ENCODE measurements around the gene SSH3. TPM values are rescaled to one million over a fixed set of nuclear protein-coding genes. Genes with fewer than 3 reads are reported as not detected.

SSH3 gene
- total RNA-seq, 1 experiment from 2014 or later: 5.5 TPM

- Histone ChIP-seq H3K27me3 (replicated peaks; ENCODE audit: insufficient read depth, low read depth, low read length, poor library complexity) (no peaks in the 10 kb centered on the region), H3K4me1 (ENCODE audit: insufficient read depth, low read length, poor library complexity, severe bottlenecking) (no peaks in the 10 kb centered on the region), H3K27ac (ENCODE audit: low read depth, low read length, poor library complexity, severe bottlenecking) (no peak overlapping the region), H3K36me3 (ENCODE audit: insufficient read depth, low read length, poor library complexity, severe bottlenecking) (no peaks in the 10 kb centered on the region), H3K9me3 (ENCODE audit: low read depth, low read length, poor library complexity, severe bottlenecking) (no peaks in the 10 kb centered on the region), H3K4me3 (ENCODE audit: low read depth, low read length, poor library complexity, severe bottlenecking) (no peak overlapping the region)
- intact Hi-C loops (cut with micrococcal nuclease; ENCODE audit: unreplicated experiment): no loop called here
- POLR2A ChIA-PET (ENCODE audit: low non-redundant PET): interaction anchor here (0.7 kb wide), 1 partner anchor 39 kb away, joined by 3 read pairs; no protein-coding TSS in a partner anchor
- CTCF ChIA-PET: interaction anchor here (0.7 to 0.8 kb wide), 2 partner anchors 449 to 650 kb away, joined by 3 read pairs; no protein-coding TSS in a partner anchor
- TF ChIP-seq CTCF (conservative IDR thresholded peaks at IDR 0.05; ENCODE audit: low read depth, low read length) (no peak), EZH2 (IDR thresholded peaks at IDR 0.05; ENCODE audit: borderline replicate concordance, low read depth, low read length, poor library complexity, severe bottlenecking) (no peak)
- BruUV-seq (replicated peaks): no TSS peak
- DNase-seq (ENCODE audit: low spot score): no peak
Observed at GRCh38 chr11:67332081-67332691, 28.9 kb downstream of the SSH3 start.

- intact Hi-C loops (cut with micrococcal nuclease; ENCODE audit: unreplicated experiment): no loop called here
- Histone ChIP-seq H3K36me3 (ENCODE audit: insufficient read depth, low read length, poor library complexity, severe bottlenecking) (no peaks in the 10 kb centered on the region), H3K9me3 (ENCODE audit: low read depth, low read length, poor library complexity, severe bottlenecking) (no peaks in the 10 kb centered on the region), H3K27me3 (replicated peaks; ENCODE audit: insufficient read depth, low read depth, low read length, poor library complexity) (no peaks in the 10 kb centered on the region), H3K4me1 (ENCODE audit: insufficient read depth, low read length, poor library complexity, severe bottlenecking) (no peaks in the 10 kb centered on the region), H3K27ac (ENCODE audit: low read depth, low read length, poor library complexity, severe bottlenecking) (no peak overlapping the region), H3K4me3 (ENCODE audit: low read depth, low read length, poor library complexity, severe bottlenecking) (no peak overlapping the region)
- ChIA-PET POLR2A (ENCODE audit: low non-redundant PET) (no interaction called here), CTCF (no interaction called here)
- DNase-seq (ENCODE audit: low spot score): no peak
- TF ChIP-seq EZH2 (IDR thresholded peaks at IDR 0.05; ENCODE audit: borderline replicate concordance, low read depth, low read length, poor library complexity, severe bottlenecking): no peak
- TF ChIP-seq CTCF (conservative IDR thresholded peaks at IDR 0.05; ENCODE audit: low read depth, low read length): no peak
- BruUV-seq (replicated peaks): no TSS peak
Observed at GRCh38 chr11:67337257-67337656, 33.9 kb downstream of the SSH3 start.

- intact Hi-C loops (cut with micrococcal nuclease; ENCODE audit: unreplicated experiment): no loop called here
- H3K27ac ChIP-seq (ENCODE audit: low read depth, low read length, poor library complexity, severe bottlenecking): no peak overlapping the region
- DNase-seq (ENCODE audit: low spot score): no peak
- H3K4me1 ChIP-seq (ENCODE audit: insufficient read depth, low read length, poor library complexity, severe bottlenecking): no peaks in the 10 kb centered on the region
- ChIA-PET CTCF (no interaction called here), POLR2A (ENCODE audit: low non-redundant PET) (interaction anchor here (0.5 kb wide), 1 partner anchor 1456 kb away, joined by 5 read pairs; the partner anchor contains the start of gene FIBP)
- no peaks in the 10 kb centered on the region for H3K36me3 ChIP-seq (ENCODE audit: insufficient read depth, low read length, poor library complexity, severe bottlenecking)
- BruUV-seq (replicated peaks): no TSS peak
- no peaks in the 10 kb centered on the region for H3K9me3 ChIP-seq (ENCODE audit: low read depth, low read length, poor library complexity, severe bottlenecking)
- no peaks in the 10 kb centered on the region for H3K27me3 ChIP-seq (replicated peaks; ENCODE audit: insufficient read depth, low read depth, low read length, poor library complexity)
- no peak overlapping the region for H3K4me3 ChIP-seq (ENCODE audit: low read depth, low read length, poor library complexity, severe bottlenecking)
- no peak for TF ChIP-seq EZH2 (IDR thresholded peaks at IDR 0.05; ENCODE audit: borderline replicate concordance, low read depth, low read length, poor library complexity, severe bottlenecking)
- TF ChIP-seq CTCF (conservative IDR thresholded peaks at IDR 0.05; ENCODE audit: low read depth, low read length): no peak
Observed at GRCh38 chr11:67344264-67344663, 40.9 kb downstream of the SSH3 start.

Measured in A673 (cell line).